Measurements from ENCODE around the gene EMILIN1. TPM values are rescaled to one million over a fixed set of nuclear protein-coding genes. Genes with fewer than 3 reads are reported as not detected.

The EMILIN1 gene
- total and polyA plus RNA-seq, 10 of the 15 experiments (the other 5 are each of a cell fraction or from before 2014, with no cell fraction given), result 0.01 to 2.3 (median 1.2) TPM; not detected in 2

DNA sequence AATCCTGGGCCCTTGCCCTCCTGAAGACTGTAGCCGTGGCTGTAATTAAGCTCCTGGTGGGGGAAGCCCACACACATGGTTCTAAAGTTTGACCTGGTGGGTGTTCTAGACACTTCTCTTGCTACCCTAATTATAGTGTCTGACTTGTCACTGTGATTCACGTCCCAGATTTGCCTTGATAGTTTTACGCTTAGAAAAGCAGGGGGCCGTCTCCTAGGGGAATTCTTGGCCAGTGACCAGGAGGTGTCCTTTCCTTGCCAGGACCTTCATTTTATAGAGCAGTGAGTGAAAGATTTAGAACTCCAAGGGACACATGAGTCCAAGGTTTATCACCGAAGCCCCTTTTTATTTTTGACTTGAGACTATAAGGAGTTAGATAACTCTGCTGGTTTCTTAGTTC lies 36.7 kb upstream of the EMILIN1 start:
- ATAC-seq, result peak; percentile 69
- Histone ChIP-seq H4K20me1 (ENCODE audit: control insufficient read depth, insufficient read depth) (no peaks in the 10 kb centered on the region), H3K9ac (ENCODE audit: control insufficient read depth, insufficient read depth, low read length) (no peak overlapping the region; the same call in 1 of the 2 replicates), H3K9me3 (replicated peaks; ENCODE audit: control insufficient read depth, insufficient read depth, low read length) (no peaks in the 10 kb centered on the region), H3K27ac (ENCODE audit: control insufficient read depth, insufficient read depth) (peak overlapping the region; percentile 70), H3K27me3 (replicated peaks in 1 of 2; ENCODE audit: control insufficient read depth in 2 of 2, insufficient read depth in 2 of 2, low read length in 1 of 2) (no peaks in the 10 kb centered on the region), H3K4me3 (no peak overlapping the region), H3K4me1 (ENCODE audit: control insufficient read depth, insufficient read depth, low read length) (peaks cover 33% of the 10 kb centered on the region), H3K36me3 (ENCODE audit: control insufficient read depth in 2 of 2, insufficient read depth in 2 of 2, low read length in 1 of 2) (peaks cover 32 to 36% of the 10 kb centered on the region in 2 experiments), H2AFZ (ENCODE audit: control insufficient read depth, low read depth, low read length) (no peak overlapping the region), H3K79me2 (ENCODE audit: control insufficient read depth, insufficient read depth, low read length) (no peaks in the 10 kb centered on the region), H3K4me2 (ENCODE audit: control insufficient read depth, insufficient read depth) (peak overlapping the region; percentile 19)
- no peak for FAIRE-seq
- TF ChIP-seq, protein P1, sequence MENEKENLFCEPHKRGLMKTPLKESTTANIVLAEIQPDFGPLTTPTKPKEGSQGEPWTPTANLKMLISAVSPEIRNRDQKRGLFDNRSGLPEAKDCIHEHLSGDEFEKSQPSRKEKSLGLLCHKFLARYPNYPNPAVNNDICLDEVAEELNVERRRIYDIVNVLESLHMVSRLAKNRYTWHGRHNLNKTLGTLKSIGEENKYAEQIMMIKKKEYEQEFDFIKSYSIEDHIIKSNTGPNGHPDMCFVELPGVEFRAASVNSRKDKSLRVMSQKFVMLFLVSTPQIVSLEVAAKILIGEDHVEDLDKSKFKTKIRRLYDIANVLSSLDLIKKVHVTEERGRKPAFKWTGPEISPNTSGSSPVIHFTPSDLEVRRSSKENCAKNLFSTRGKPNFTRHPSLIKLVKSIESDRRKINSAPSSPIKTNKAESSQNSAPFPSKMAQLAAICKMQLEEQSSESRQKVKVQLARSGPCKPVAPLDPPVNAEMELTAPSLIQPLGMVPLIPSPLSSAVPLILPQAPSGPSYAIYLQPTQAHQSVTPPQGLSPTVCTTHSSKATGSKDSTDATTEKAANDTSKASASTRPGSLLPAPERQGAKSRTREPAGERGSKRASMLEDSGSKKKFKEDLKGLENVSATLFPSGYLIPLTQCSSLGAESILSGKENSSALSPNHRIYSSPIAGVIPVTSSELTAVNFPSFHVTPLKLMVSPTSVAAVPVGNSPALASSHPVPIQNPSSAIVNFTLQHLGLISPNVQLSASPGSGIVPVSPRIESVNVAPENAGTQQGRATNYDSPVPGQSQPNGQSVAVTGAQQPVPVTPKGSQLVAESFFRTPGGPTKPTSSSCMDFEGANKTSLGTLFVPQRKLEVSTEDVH (IDR thresholded peaks at IDR 0.05; ENCODE audit: low read depth, partially characterized antibody), result peak; percentile 27
- TF ChIP-seq RBBP5 (conservative IDR thresholded peaks at IDR 0.05), result no peak
- intact Hi-C loops (cut with micrococcal nuclease; ENCODE audit: unreplicated experiment), result no loop called here
- no peak for DNase-seq (ENCODE audit: low read depth, low spot score)
- CTCF ChIA-PET, result interaction anchor here (0.8 to 5.2 kb wide), 3 partner anchors 8 to 128 kb away, joined by 3 to 26 read pairs (median 6); partner anchors contain the start of gene AGBL5
- in situ Hi-C loops (cut with MboI), result no loop called here
- BruUV-seq (replicated peaks), result no TSS peak
- POLR2A ChIA-PET, result interaction anchor here (0.6 to 3.9 kb wide), 4 partner anchors 10 to 1831 kb away, joined by 3 to 34 read pairs (median 8); partner anchors contain the start of gene AGBL5
- RAD21 ChIA-PET (ENCODE audit: unreplicated experiment), result interaction anchor here (1.0 to 4.1 kb wide), 4 partner anchors 8 to 31 kb away, joined by 3 to 31 read pairs (median 4); partner anchors contain the start of genes AGBL5 and OST4
- 6% methylated on average over 5 of the region's 5 CpGs for WGBS (ENCODE audit: insufficient coverage, insufficient replicate concordance, low lambda C conversion rate, missing lambda C conversion rate)
- SMC1A ChIA-PET (ENCODE audit: uncharacterized antibody, unreplicated experiment), result interaction anchor here (0.7 to 2.8 kb wide), 5 partner anchors 8 to 79 kb away, joined by 3 to 15 read pairs (median 6); partner anchors contain the start of genes AGBL5 and TMEM214

Data from GM12878 (cell line).